DOHH2 (cell line): ENCODE measurements around the gene ARFGEF3.

ENCODE experiments used
- CTCF ChIP-seq: fragments of 200-600 bp; sonication (generic); IDR thresholded peaks from one replicate; pipeline ENCODE4 v1.5.1; 2014; ENCODE audit warnings: antibody characterized with exemption, mild to moderate bottlenecking, low read depth, low read length; ENCODE audit not compliant: poor library complexity, severe bottlenecking
- EZH2phosphoT487 ChIP-seq: fragments of 200-600 bp; sonication (generic); IDR thresholded peaks from 2 replicates; pipeline ENCODE4 v1.6.1; 2017; ENCODE audit warnings: borderline replicate concordance, mild to moderate bottlenecking, antibody characterized with exemption, low read length, moderate library complexity, mixed read lengths

GRCh38 chr6:138328210-138328609 lies 166.5 kb downstream of the ARFGEF3 start:
- TF ChIP-seq CTCF: no peak
- TF ChIP-seq EZH2phosphoT487: no peak
